HG03135 (cell line): Measurements from ENCODE around the gene ZW10.
"Not testable (repeated sequence)": the region's sequence is repeated elsewhere in the genome, so short reads cannot be mapped to it uniquely, and the experiment has no call there.

Experiments
- ATAC-seq: cut with Tn5 transposase; IDR thresholded peaks from one replicate; pipeline ENCODE4 v1.9.1; 2021; ENCODE audit warnings: mild to moderate bottlenecking, moderate library complexity; ENCODE audit not compliant: unreplicated experiment

Gene ZW10

GRCh38 chr11:113764527-113765219 is 8.8 kb downstream of the ZW10 start:
- ATAC-seq: no peak

- not testable (repeated sequence) for ATAC-seq
Measured at GRCh38 chr11:113763040-113763439, 10.5 kb downstream of the ZW10 start.

- ATAC-seq: no peak
Measured at GRCh38 chr11:113760241-113760640, 13.3 kb downstream of the ZW10 start.

- ATAC-seq: no peak
Measured at GRCh38 chr11:113752932-113753331, 20.6 kb downstream of the ZW10 start.

GRCh38 chr11:113736323-113736722 is 37.2 kb downstream of the ZW10 start:
- no peak for ATAC-seq

GRCh38 chr11:113732092-113732491 is 41.4 kb downstream of the ZW10 start:
- no peak for ATAC-seq

GRCh38 chr11:113730887-113731726 is 42.4 kb downstream of the ZW10 start:
- no peak for ATAC-seq

GRCh38 chr11:113729456-113729855 is 44.0 kb downstream of the ZW10 start:
- ATAC-seq: no peak

GRCh38 chr11:113728814-113729213 is 44.7 kb downstream of the ZW10 start:
- ATAC-seq: no peak

- ATAC-seq: no peak
Measured at GRCh38 chr11:113725913-113726312, 47.6 kb downstream of the ZW10 start.

- ATAC-seq: no peak
Measured at GRCh38 chr11:113725407-113725806, 48.1 kb downstream of the ZW10 start.

GRCh38 chr11:113724778-113725177 is 48.7 kb downstream of the ZW10 start:
- ATAC-seq: no peak

- no peak for ATAC-seq
Measured at GRCh38 chr11:113723787-113724186, 49.7 kb downstream of the ZW10 start.

- no peak for ATAC-seq
Measured at GRCh38 chr11:113722934-113723333, 50.6 kb downstream of the ZW10 start.

- ATAC-seq: no peak
Measured at GRCh38 chr11:113722221-113722620, 51.3 kb downstream of the ZW10 start.

GRCh38 chr11:113721462-113722066 is 51.9 kb downstream of the ZW10 start:
- no peak for ATAC-seq

GRCh38 chr11:113720478-113720877 is 53.0 kb downstream of the ZW10 start:
- not testable (repeated sequence) for ATAC-seq

GRCh38 chr11:113715882-113716625 is 57.4 kb downstream of the ZW10 start:
- ATAC-seq: no peak

- no peak for ATAC-seq
Measured at GRCh38 chr11:113715273-113715672, 58.2 kb downstream of the ZW10 start.

GRCh38 chr11:113710989-113711388 is 62.5 kb downstream of the ZW10 start:
- no peak for ATAC-seq
